ENCODE results near the gene KBTBD6.

DNA sequence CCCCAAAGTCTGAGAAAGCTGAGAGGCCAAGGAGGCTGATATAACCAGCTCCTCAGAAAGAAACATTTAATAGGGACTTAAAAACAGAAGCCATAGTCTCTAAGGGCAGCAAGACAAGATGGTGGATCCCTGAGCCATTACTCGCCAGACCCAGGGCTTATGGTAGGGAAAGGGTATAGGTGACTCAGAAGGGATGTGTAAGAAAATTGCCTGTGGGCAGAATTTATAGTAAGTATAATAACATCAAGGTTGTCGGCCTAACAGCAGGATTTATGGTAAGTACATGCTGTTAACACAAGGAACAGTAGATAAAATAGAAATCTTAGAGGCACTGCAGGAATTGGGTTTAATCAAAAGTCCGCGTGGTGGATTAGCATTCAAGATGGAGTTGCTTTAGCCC, 14.7 kb downstream of the KBTBD6 start:
- TF ChIP-seq, protein P1, sequence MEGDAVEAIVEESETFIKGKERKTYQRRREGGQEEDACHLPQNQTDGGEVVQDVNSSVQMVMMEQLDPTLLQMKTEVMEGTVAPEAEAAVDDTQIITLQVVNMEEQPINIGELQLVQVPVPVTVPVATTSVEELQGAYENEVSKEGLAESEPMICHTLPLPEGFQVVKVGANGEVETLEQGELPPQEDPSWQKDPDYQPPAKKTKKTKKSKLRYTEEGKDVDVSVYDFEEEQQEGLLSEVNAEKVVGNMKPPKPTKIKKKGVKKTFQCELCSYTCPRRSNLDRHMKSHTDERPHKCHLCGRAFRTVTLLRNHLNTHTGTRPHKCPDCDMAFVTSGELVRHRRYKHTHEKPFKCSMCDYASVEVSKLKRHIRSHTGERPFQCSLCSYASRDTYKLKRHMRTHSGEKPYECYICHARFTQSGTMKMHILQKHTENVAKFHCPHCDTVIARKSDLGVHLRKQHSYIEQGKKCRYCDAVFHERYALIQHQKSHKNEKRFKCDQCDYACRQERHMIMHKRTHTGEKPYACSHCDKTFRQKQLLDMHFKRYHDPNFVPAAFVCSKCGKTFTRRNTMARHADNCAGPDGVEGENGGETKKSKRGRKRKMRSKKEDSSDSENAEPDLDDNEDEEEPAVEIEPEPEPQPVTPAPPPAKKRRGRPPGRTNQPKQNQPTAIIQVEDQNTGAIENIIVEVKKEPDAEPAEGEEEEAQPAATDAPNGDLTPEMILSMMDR (IDR thresholded peaks at IDR 0.05): no peak
- no peak for TF ChIP-seq POLR2A (IDR thresholded peaks at IDR 0.05)
